ENCODE measurements around the gene ASPG.

The ASPG gene

DNA sequence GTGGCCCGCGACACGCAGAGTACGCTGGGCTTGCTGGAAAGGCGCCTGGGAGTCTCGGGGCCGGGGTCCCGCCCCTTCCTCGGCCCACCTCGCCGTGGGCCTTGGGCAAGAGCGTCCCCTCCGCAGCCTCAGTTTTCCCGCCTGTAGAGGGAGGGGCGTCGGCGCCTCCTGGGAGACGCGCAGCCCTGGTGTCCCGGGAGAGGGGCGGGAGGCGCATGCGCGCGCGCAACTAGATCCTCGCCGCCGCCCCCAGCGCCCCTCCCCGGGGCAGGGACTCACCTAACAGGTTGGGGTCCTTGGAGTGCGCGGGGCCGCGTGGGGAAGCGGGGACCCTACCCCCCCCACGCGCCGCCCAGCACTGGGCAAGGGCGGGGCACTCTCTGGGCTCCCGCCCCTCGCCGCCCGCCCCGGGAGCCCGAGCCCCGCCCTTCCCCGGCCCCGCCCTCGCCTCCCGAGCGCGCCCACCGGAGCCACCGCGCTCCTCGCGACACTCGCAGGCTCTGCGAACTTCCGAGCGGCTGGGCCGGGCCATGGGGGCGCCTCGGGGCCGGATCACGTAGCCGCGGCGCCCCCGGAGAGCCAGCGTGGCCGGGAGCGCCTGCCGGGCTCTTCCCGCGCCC, 52.7 kb downstream of the ASPG start, which contains the start of gene KIF26A:
Gene KIF26A, plus strand, starts transcription at position 490 of the 620 bp plus-strand sequence. CDS start 136 bp downstream, outside the sequence.
- Histone ChIP-seq H3K27me3 (ENCODE audit: control insufficient read depth, insufficient read depth, low read length) (peaks cover 18% of the 10 kb centered on the region), H3K9me3 (ENCODE audit: control insufficient read depth, insufficient read depth, low read length) (no peaks in the 10 kb centered on the region), H3K36me3 (ENCODE audit: control insufficient read depth, insufficient read depth, low read length) (peaks cover 13% of the 10 kb centered on the region), H3K4me1 (ENCODE audit: control insufficient read depth, insufficient read depth, low read length) (no peaks in the 10 kb centered on the region), H3K9ac (ENCODE audit: low read depth, low read length) (peak within 1 kb of the TSS; percentile 24), H3K4me3 (ENCODE audit: low read depth, low read length) (peak within 1 kb of the TSS; percentile 84)

DNA sequence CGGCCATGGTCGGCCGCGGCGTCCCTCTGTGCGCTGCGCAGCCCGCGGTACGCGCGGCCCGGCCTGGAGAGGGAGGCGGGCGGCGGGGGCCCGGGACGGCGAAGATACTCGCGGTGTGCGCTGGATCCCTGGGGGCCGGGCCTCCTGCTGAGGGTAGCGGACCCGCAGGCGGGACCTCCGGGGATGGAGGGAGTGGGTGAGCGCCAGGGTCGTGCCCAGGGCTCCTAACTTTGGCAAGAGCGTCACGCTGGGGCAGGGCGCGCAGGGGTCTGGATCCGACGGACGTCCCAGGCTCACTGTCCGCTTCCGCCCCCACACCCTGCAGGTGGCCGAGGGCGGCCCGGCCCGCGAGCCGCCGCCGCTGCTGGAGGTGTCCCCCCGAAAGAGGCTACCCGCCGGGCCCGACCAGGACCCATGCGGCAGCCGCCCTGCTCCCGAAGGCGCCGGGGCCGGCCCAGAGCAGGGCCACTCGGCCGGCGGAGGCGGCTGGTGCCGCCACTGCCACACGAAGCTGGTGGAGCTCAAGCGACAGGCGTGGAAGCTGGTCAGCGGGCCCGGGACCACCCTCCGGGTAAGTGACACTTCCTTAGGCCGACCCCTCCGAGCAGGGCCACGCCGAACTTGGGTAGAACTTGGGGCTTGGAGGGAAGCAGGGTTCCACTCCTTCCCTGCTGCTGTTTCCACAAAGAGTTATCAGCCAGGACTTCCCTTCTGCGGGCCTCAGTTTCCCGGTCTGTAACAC, 53.4 kb downstream of the ASPG start:
- Histone ChIP-seq H3K9ac (ENCODE audit: low read depth, low read length) (peak overlapping the region; percentile 24), H3K4me3 (ENCODE audit: low read depth, low read length) (peak overlapping the region; percentile 84), H3K9me3 (ENCODE audit: control insufficient read depth, insufficient read depth, low read length) (no peaks in the 10 kb centered on the region), H3K4me1 (ENCODE audit: control insufficient read depth, insufficient read depth, low read length) (no peaks in the 10 kb centered on the region), H3K27me3 (ENCODE audit: control insufficient read depth, insufficient read depth, low read length) (peaks cover 18% of the 10 kb centered on the region), H3K36me3 (ENCODE audit: control insufficient read depth, insufficient read depth, low read length) (peaks cover 17% of the 10 kb centered on the region)

DNA sequence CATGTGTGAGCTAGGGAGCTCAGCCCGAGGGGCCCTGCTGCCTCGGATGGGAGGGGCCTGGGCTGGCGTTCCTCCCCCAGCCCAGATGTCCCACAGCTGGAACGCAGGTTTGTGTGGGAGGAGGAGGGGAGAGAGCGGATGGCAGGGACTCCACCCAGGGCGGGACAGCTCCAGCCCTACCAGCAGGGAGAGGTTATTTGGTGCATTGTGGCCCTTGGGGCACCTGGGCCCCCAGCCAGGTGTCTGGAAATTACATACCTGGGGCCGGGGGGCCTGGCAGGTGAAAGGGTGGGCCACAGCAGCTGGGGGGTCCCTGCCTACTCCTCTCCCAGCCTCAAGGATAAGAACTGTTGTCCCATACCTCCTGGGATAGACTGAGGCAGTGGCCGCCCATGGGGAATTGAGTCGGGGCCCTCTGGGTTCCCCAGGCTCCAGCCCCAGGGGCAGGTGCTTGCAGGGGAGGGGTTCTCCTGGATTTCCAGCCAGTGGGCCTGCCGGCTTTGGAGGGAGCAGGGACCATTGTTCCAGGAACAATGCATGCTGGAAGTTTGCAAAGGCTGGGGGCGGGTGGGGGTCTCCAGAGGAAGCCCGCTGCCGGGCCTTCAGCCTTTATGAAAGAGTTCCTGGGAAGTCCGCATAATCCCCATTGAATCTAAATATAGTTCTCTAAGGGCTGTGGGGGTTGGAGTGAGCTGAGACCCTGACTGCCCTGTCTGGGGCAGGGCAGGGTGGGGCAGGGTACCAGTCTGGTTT, 54.1 kb downstream of the ASPG start:
- H3K36me3 ChIP-seq (ENCODE audit: control insufficient read depth, insufficient read depth, low read length) = peaks cover 18% of the 10 kb centered on the region
- peak overlapping the region; percentile 24 for H3K9ac ChIP-seq (ENCODE audit: low read depth, low read length)
- H3K27me3 ChIP-seq (ENCODE audit: control insufficient read depth, insufficient read depth, low read length) = peaks cover 18% of the 10 kb centered on the region
- H3K9me3 ChIP-seq (ENCODE audit: control insufficient read depth, insufficient read depth, low read length) = no peaks in the 10 kb centered on the region
- no peaks in the 10 kb centered on the region for H3K4me1 ChIP-seq (ENCODE audit: control insufficient read depth, insufficient read depth, low read length)
- H3K4me3 ChIP-seq (ENCODE audit: low read depth, low read length) = peak overlapping the region; percentile 84

DNA sequence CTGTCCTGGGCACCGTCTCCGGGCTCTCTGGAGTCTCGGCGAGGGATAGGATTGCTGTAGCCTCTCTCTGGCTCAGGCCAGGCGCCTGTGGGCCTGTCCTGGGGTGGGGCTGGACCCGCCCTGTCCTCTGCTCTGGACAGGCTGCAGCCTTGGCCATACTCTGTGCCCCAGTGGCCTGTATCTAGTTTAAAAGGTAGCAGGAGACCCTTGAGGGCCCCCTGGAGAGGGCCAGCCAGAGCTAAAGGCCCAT, 54.6 kb downstream of the ASPG start:
- peak overlapping the region; percentile 24 for H3K9ac ChIP-seq (ENCODE audit: low read depth, low read length)
- peaks cover 22% of the 10 kb centered on the region for H3K36me3 ChIP-seq (ENCODE audit: control insufficient read depth, insufficient read depth, low read length)
- H3K27me3 ChIP-seq (ENCODE audit: control insufficient read depth, insufficient read depth, low read length) = peaks cover 18% of the 10 kb centered on the region
- peak overlapping the region; percentile 84 for H3K4me3 ChIP-seq (ENCODE audit: low read depth, low read length)
- H3K9me3 ChIP-seq (ENCODE audit: control insufficient read depth, insufficient read depth, low read length) = no peaks in the 10 kb centered on the region
- no peaks in the 10 kb centered on the region for H3K4me1 ChIP-seq (ENCODE audit: control insufficient read depth, insufficient read depth, low read length)

DNA sequence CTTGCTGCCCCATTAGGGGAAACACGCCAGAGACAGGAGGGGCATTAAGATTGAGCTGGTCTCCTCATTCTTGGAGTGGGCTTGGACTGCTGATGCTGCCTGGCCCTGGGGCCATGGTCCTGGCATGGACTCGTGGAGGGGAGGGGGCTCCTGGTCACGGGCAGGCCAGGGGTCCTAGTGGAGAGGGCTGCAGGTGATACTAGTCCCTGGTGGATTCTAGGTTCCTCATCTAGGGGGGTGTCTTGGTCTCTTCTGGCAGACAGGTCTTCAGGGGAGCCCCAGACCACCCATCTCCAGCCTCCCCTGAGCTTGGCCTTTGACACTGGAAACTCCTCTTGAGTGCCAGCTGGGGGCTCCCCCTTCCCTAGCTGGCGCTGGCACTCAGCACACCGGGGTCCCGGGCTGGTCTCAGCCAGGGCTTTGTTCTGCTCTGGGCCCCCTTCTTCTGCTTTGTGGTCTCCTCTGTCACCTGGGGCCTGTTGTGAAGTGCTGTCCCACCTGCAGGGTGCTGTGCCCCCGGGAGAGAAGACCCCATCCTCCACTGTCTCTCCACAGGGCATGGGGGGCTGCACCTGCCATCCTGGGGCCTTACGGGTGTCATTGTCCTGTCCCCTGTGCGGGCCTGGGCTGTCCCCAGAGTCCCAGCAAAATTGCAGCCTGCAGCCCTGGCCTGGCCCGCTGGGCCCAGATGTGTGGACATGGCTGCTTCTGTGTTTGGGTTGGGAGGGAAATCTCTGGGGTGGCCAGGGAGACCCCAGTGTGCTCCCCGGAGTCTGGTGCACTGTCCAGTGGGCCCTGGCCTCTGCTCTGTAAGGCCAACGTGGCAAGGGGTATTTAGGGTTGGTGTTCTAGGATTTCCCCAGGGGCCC, 55.2 kb downstream of the ASPG start:
- H3K9ac ChIP-seq (ENCODE audit: low read depth, low read length) = peak overlapping the region; percentile 24
- peak overlapping the region; percentile 84 for H3K4me3 ChIP-seq (ENCODE audit: low read depth, low read length)
- no peaks in the 10 kb centered on the region for H3K9me3 ChIP-seq (ENCODE audit: control insufficient read depth, insufficient read depth, low read length)
- no peaks in the 10 kb centered on the region for H3K4me1 ChIP-seq (ENCODE audit: control insufficient read depth, insufficient read depth, low read length)
- H3K36me3 ChIP-seq (ENCODE audit: control insufficient read depth, insufficient read depth, low read length) = peaks cover 22% of the 10 kb centered on the region
- peaks cover 13% of the 10 kb centered on the region for H3K27me3 ChIP-seq (ENCODE audit: control insufficient read depth, insufficient read depth, low read length)

DNA sequence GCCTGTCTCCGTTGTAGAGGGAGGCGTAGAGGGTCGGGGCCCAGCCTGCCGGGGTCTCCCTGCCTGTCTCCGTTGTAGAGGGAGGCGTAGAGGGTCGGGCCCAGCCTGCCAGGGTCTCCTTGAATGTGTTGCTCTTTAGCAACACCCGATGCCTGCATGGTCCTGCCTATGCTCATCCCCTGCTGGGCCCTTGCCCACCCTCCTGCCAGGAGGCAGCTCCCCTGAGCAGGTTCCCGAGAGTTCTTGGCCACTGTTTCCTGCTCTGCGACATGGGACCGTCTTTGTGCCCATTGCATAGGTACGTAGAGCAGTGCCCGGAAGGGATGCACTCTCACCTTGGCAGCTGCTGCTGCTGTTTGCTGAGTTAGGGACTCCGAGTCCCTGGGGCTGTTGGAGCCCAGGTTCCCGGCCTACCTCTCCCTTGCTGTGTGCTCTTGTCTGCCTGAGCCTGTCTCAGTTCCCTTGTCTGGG, 56.2 kb downstream of the ASPG start:
- Histone ChIP-seq H3K27me3 (ENCODE audit: control insufficient read depth, insufficient read depth, low read length) (peaks cover 7% of the 10 kb centered on the region), H3K9me3 (ENCODE audit: control insufficient read depth, insufficient read depth, low read length) (no peaks in the 10 kb centered on the region), H3K4me1 (ENCODE audit: control insufficient read depth, insufficient read depth, low read length) (no peaks in the 10 kb centered on the region), H3K4me3 (ENCODE audit: low read depth, low read length) (no peak overlapping the region), H3K9ac (ENCODE audit: low read depth, low read length) (no peak overlapping the region), H3K36me3 (ENCODE audit: control insufficient read depth, insufficient read depth, low read length) (peaks cover 22% of the 10 kb centered on the region)

DNA sequence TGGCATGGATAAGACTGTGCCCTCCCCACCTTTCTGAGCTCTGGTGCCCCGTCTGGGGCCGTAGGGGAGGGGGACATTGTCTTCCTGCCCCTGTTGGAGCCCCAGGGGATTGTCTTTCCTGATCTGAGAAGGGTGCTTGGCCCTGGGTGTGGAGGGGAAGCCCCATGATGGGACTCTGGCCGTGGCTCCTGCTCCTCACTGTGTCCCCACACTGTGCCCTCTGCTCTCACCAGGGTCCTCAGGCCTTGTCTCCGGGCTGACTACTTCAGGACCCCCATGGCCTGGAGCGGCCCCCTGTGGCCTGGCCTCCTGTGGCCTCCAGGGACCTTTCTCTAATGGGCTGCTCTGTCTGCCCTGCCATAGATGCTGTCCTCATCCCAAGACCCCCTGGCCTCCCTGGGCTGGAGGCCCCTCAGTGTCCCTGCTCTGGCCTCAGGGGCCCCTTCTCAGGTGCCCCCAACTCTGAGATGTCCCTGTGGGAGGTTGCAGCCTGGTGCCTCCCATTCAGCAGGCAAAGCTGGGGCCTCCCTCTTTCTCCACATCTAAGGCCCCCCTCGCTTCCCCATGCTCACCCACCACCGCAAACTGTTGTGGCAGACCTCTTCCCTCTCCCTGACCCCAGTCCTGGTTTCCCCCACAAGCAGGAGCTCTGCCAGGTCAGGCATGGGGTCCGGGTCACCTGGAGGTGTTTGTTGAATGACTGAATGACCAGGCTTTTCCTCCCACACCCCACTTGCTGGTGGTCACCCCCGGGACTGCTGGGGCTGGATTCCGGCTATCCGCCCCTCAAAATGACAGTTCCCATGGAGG, 56.8 kb downstream of the ASPG start:
- peaks cover 22% of the 10 kb centered on the region for H3K36me3 ChIP-seq (ENCODE audit: control insufficient read depth, insufficient read depth, low read length)
- no peaks in the 10 kb centered on the region for H3K4me1 ChIP-seq (ENCODE audit: control insufficient read depth, insufficient read depth, low read length)
- H3K9ac ChIP-seq (ENCODE audit: low read depth, low read length) = no peak overlapping the region
- peaks cover under 1% of the 10 kb centered on the region for H3K27me3 ChIP-seq (ENCODE audit: control insufficient read depth, insufficient read depth, low read length)
- no peaks in the 10 kb centered on the region for H3K9me3 ChIP-seq (ENCODE audit: control insufficient read depth, insufficient read depth, low read length)
- H3K4me3 ChIP-seq (ENCODE audit: low read depth, low read length) = no peak overlapping the region

DNA sequence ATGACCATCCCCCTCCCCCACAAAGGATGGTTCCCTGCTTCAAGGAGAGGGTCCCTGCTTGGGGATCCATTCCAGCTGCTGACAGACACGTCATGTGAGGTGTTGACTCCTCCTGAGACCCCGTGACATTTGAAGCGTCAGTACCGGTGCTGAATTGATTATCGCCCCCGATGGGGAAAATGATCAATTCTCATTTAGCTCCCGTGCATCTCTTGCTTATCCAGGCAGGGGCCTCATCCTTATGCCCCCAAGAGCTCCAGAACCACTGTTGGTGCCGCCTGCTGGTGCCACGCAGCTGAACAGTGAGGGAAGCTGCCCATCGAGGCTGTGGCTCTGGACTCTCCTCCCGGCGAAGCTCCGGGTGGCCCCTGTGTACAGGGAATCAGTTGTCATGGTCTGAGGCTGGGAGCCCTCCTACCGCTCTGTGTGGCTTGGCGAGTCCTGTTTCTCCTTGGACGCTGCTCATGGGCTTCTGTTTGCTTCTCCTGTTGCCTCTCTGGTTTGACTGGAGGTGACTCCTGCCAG, 57.5 kb downstream of the ASPG start:
- no peaks in the 10 kb centered on the region for H3K27me3 ChIP-seq (ENCODE audit: control insufficient read depth, insufficient read depth, low read length)
- H3K9me3 ChIP-seq (ENCODE audit: control insufficient read depth, insufficient read depth, low read length) = no peaks in the 10 kb centered on the region
- H3K36me3 ChIP-seq (ENCODE audit: control insufficient read depth, insufficient read depth, low read length) = peaks cover 22% of the 10 kb centered on the region
- no peak overlapping the region for H3K9ac ChIP-seq (ENCODE audit: low read depth, low read length)
- H3K4me3 ChIP-seq (ENCODE audit: low read depth, low read length) = no peak overlapping the region
- peaks cover under 1% of the 10 kb centered on the region for H3K4me1 ChIP-seq (ENCODE audit: control insufficient read depth, insufficient read depth, low read length)

DNA sequence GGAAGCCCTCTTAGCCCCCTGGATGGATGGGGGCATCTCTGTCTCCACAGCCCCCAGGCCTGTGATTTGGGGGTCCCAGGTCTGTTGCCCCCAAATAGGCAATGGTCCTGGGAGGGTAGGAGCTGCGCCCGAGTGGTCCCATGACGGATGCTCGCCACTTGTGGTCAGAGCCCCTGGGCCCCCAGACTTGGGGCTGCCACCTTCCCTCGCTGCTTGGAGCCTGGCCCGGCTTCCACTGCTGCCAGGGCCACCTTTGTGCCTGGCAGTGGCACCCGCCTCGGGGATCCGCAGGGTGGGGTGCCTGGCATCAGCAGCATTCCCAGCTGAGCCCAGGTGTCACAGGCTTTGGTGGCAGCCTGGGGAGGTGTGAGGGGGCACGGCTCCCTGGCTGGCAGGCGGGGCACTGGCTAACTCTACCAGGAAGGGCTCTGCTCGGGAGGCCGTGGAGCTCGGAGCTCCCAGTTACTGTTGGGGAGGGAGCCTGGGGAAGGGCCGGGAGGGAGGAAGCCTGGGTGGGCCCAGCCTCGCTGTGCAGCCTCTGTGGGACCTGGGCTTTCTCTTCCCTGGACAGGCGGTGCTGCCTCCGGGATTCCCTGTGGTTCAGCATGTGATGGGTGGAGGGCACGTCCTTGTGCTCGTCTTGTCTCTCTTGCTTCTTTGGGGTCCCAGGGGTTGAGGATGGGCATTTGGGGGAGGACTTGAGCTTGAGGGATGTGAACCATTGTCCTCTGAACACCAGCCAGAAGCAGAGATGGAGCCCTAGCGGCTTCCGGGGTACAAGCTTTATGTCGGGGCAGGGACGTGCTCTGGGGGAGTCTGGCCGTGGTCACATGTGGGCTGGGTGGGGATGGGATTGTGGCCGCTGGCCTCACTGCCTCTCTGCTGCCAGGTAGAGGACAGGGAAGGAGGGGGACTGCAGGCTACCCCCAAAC, 58.3 kb downstream of the ASPG start:
- Histone ChIP-seq H3K9ac (ENCODE audit: low read depth, low read length) (no peak overlapping the region), H3K27me3 (ENCODE audit: control insufficient read depth, insufficient read depth, low read length) (no peaks in the 10 kb centered on the region), H3K9me3 (ENCODE audit: control insufficient read depth, insufficient read depth, low read length) (no peaks in the 10 kb centered on the region), H3K4me3 (ENCODE audit: low read depth, low read length) (no peak overlapping the region), H3K36me3 (ENCODE audit: control insufficient read depth, insufficient read depth, low read length) (peaks cover 22% of the 10 kb centered on the region), H3K4me1 (ENCODE audit: control insufficient read depth, insufficient read depth, low read length) (peaks cover 6% of the 10 kb centered on the region)

DNA sequence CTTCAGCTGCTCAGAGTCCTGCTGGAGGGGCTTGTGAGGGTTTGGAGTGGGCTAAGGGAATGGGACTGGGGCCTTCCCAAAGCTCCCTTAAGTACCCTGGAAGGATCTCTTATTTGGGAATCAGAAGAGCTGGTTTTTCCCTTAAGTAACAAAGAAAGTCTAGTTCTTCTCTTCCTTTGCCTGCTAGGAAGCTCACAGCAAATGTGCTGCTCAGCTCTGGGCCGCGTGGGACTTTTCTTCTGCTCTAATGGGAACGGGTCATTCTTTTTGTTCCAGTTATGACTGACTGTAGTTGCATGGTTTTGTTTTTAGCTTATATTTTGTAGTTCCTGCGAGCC, 58.9 kb downstream of the ASPG start:
- H3K9ac ChIP-seq (ENCODE audit: low read depth, low read length) = no peak overlapping the region
- no peaks in the 10 kb centered on the region for H3K9me3 ChIP-seq (ENCODE audit: control insufficient read depth, insufficient read depth, low read length)
- no peaks in the 10 kb centered on the region for H3K27me3 ChIP-seq (ENCODE audit: control insufficient read depth, insufficient read depth, low read length)
- peaks cover 10% of the 10 kb centered on the region for H3K4me1 ChIP-seq (ENCODE audit: control insufficient read depth, insufficient read depth, low read length)
- H3K36me3 ChIP-seq (ENCODE audit: control insufficient read depth, insufficient read depth, low read length) = peaks cover 22% of the 10 kb centered on the region
- H3K4me3 ChIP-seq (ENCODE audit: low read depth, low read length) = no peak overlapping the region
